Epithelial cell of proximal tubule (primary cell): ENCODE results near the gene RAB30. TPM values are rescaled to one million over a fixed set of nuclear protein-coding genes. Genes with fewer than 3 reads are reported as not detected.

Experiments
- DNase-seq: peaks from one replicate; pipeline ENCODE4 v3.0.0-alpha.2; 2011; ENCODE audit warnings: low read depth
- H3K4me3 ChIP-seq: 2 replicates; pipeline ENCODE4 v1.5.1; 2011; ENCODE audit warnings: low read depth, mild to moderate bottlenecking, low read length
- total RNA-seq: library from RNA; depleted of rRNA; stranded (reverse); fragments of >200 nt; gene quantifications from 2 replicates; pipeline ENCODE4 v1.2.3, GENCODE V29; 2015
- TF ChIP-seq, protein P1 (sequence below): conservative IDR thresholded peaks from 2 replicates; pipeline ENCODE4 v1.5.1; 2012; ENCODE audit warnings: low read depth, mild to moderate bottlenecking, low read length

The RAB30 gene
- total RNA-seq, 1 donor from 2014 or later: 2.8 TPM

DNA sequence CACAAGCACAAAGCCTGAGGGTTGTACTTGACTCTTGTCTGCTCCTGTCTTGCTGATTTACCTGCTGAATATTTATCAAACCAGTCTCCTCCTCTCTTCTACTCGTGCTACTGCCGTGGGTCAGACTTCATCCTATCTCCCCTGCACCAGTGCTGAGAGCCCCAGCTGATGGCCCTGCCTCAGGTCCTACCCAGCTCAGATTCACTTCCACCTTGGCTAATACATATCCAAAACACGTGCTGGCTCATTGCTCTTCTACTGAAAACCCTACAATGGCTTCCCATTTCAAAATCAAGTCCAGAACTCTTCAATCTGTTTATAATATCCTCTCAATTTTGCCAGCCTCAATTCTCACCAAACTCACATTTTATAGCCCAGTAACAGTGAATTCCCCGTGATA is 48.3 kb downstream of the RAB30 start:
- DNase-seq: no peak
- H3K4me3 ChIP-seq: no peak overlapping the region
- TF ChIP-seq, protein P1, sequence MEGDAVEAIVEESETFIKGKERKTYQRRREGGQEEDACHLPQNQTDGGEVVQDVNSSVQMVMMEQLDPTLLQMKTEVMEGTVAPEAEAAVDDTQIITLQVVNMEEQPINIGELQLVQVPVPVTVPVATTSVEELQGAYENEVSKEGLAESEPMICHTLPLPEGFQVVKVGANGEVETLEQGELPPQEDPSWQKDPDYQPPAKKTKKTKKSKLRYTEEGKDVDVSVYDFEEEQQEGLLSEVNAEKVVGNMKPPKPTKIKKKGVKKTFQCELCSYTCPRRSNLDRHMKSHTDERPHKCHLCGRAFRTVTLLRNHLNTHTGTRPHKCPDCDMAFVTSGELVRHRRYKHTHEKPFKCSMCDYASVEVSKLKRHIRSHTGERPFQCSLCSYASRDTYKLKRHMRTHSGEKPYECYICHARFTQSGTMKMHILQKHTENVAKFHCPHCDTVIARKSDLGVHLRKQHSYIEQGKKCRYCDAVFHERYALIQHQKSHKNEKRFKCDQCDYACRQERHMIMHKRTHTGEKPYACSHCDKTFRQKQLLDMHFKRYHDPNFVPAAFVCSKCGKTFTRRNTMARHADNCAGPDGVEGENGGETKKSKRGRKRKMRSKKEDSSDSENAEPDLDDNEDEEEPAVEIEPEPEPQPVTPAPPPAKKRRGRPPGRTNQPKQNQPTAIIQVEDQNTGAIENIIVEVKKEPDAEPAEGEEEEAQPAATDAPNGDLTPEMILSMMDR: no peak

DNA sequence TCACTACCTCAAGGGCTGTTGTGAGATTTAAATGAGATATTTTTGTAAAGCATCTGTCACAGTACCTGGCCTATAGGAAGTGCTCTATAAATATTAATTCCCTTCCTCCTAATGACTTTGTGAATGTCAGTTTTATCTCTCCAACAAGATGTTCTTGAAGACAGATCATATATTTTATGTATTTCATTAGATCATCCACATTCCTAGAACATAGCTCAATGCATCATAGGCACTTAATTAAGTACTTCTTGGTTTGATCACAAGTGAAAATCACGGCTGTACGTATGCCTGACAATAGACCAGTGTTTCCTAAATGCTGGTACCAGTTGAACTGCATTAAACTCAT is 49.9 kb downstream of the RAB30 start:
- no peak for DNase-seq
- no peak overlapping the region for H3K4me3 ChIP-seq
- TF ChIP-seq, protein P1: no peak

DNA sequence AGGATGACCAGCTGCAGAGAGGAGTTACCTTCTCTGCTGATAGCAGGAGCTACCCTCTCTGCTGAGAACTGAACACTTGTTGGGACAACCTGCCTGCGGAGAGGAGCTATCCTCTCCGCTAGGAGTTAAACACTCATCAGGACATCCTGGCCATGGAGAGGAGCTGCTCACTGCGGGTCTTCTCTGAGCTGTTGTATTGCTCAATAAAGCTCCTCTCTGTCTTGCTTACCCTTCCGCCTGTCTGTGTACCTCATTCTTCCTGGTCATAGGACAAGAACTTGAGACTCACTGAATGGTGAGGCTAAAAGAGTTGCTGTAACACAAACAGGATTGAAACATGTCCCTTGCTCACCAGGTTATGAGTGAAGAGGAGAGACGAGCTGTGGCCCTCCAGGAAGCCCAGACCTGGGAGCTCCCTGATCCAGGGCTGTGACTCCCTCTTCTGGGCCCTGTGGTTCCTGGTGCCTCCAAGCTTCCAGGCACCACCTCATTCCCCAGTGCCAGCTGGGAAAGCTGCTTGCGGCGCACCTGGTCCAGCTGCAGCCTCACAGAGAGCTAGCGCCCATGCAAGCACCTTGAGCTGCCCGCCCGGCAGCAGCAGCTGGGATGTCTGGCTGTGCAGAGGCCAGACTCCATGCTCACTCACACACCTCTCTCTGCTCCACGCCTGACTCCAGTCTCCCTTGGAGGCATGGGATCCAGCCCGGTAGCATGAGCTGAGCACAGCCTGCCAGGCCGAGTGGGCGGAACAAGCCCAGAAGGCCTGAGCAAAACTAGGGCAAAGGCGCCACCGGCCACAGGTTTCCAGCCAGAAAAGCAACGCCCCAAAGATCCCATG is 50.5 kb downstream of the RAB30 start:
- TF ChIP-seq, protein P1: no peak
- no peak for DNase-seq
- H3K4me3 ChIP-seq: no peak overlapping the region

DNA sequence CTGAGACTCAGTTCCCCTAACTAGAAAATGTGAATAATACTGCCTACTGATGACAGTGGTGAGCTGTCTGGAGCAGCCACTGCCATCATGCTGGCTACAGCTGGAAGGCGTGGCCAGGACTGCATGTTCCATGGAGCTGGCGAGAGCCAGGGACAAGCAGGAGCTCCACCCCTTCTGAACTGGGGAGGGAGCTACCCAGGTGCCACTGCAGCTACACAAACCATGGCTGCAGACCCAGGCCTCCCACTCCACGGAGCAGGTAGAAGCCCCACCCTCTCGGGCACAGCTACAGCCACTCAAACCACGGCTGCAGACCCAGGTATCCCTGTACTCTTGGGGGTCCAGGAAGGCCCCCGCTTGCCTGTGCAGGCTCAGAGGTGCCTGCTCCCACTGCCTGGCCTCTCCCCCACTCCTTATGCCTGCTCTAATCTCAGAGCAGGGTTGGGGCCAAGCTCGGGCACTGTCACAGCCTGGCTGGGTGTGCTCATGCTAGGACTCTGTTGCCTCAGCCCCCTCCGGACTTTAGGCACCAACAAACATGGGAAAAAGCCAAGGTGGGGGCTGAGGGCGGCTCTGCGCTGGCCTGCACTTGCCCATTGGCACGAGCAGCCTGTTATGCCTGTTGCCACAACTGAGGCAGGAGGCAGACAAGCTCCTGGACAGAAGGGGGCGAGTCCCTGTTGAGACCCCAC is 51.7 kb downstream of the RAB30 start:
- TF ChIP-seq, protein P1: no peak

DNA sequence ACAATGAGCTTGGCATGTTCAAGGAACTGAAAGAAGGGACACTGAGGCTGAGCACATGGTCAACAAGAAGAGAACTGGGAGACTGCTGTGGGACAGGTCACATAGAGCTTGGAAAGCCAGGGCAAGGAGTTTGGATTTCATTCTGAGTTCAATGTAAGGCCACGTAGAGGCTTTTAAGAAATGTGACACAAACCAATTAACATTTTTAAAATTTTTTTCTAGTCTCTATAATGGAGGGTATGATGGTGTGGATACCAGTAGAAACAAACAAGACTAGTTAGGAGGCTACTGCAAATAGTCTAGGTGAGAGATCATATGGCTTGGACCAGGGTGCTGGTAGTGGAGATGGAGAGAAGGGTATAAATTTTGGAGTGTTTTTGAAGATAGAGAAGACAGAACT is 56.7 kb downstream of the RAB30 start:
- TF ChIP-seq, protein P1: no peak
- no peak for DNase-seq
- no peak overlapping the region for H3K4me3 ChIP-seq

More for the DNA sequence above, 51.7 kb downstream of the RAB30 start:
- H3K4me3 ChIP-seq: no peak overlapping the region
- DNase-seq: no peak

GRCh38 chr11:83012168-83013067 is 59.3 kb downstream of the RAB30 start:
- H3K4me3 ChIP-seq: no peak overlapping the region
- no peak for DNase-seq
- TF ChIP-seq, protein P1: no peak
